Mesenchymal stem cell (in vitro differentiated cells and primary cell): ENCODE results near the gene DYNLRB1.

ENCODE experiments used
- DNase-seq: peaks from one replicate; pipeline ENCODE4 v3.0.0-alpha.2; 2013
- H2AFZ ChIP-seq: one replicate; pipeline ENCODE4 v1.6.1; 2013; ENCODE audit warnings: low read depth, mild to moderate bottlenecking, control low read depth, inconsistent platforms, low read length, moderate library complexity
- H2AK5ac ChIP-seq: 2 replicates; pipeline ENCODE4 v1.6.1; 2013; ENCODE audit warnings: low read length, moderate library complexity, mild to moderate bottlenecking, inconsistent platforms; ENCODE audit not compliant: severe bottlenecking
- H2BK120ac ChIP-seq: one replicate; pipeline ENCODE4 v1.6.1; 2013; ENCODE audit warnings: low read depth, mild to moderate bottlenecking, inconsistent platforms, low read length, moderate library complexity
- H2BK12ac ChIP-seq, 2 experiments: one replicate each; pipeline ENCODE4 v1.6.1; 2013; ENCODE audit warnings: inconsistent platforms in 2 of 2, low read length in 2 of 2, mild to moderate bottlenecking in 2 of 2, moderate library complexity in 2 of 2, control low read depth in 1 of 2
- H2BK15ac ChIP-seq: one replicate; pipeline ENCODE4 v1.6.1; 2013; ENCODE audit warnings: mild to moderate bottlenecking, low read depth, inconsistent platforms; ENCODE audit not compliant: poor library complexity, severe bottlenecking
- H2BK5ac ChIP-seq: 2 replicates; pipeline ENCODE4 v1.6.1; 2013; ENCODE audit warnings: low read depth, mild to moderate bottlenecking, low read length, control low read depth, inconsistent platforms; ENCODE audit not compliant: poor library complexity, severe bottlenecking
- H3K14ac ChIP-seq, 2 experiments: one replicate each; pipeline ENCODE4 v1.6.1; 2013; ENCODE audit warnings: inconsistent platforms in 2 of 2, low read length in 2 of 2, control low read depth in 1 of 2, mild to moderate bottlenecking in 1 of 2, moderate library complexity in 1 of 2
- H3K18ac ChIP-seq, 2 experiments: one replicate each; pipeline ENCODE4 v1.6.1; 2013; ENCODE audit warnings: inconsistent platforms in 2 of 2, low read length in 2 of 2, control low read depth in 1 of 2, low read depth in 1 of 2, mild to moderate bottlenecking in 1 of 2
- H3K23ac ChIP-seq, 2 experiments: one replicate each; pipeline ENCODE4 v1.6.1; 2013; ENCODE audit warnings: inconsistent platforms in 2 of 2, low read length in 2 of 2, mild to moderate bottlenecking in 2 of 2, moderate library complexity in 2 of 2, control low read depth in 1 of 2
- H3K27ac ChIP-seq: 2 replicates; pipeline ENCODE4 v1.5.1; 2013; ENCODE audit warnings: mild to moderate bottlenecking, moderate library complexity, low read length, control low read depth, inconsistent platforms; ENCODE audit not compliant: poor library complexity, severe bottlenecking
- H3K27me3 ChIP-seq, 2 experiments: 2 replicates each; pipeline versions ENCODE4 v1.6.1 to v1.7.0; 2013; ENCODE audit warnings: low read length in 2 of 2, mild to moderate bottlenecking in 2 of 2, moderate library complexity in 2 of 2, control low read depth in 1 of 2, inconsistent platforms in 1 of 2; ENCODE audit not compliant: control insufficient read depth in 1 of 2, insufficient read depth in 1 of 2
- H3K36me3 ChIP-seq, 2 experiments: 2 replicates each; pipeline versions ENCODE4 v1.6.1 to v1.7.0; 2013; ENCODE audit warnings: low read length in 2 of 2, control low read depth in 1 of 2, inconsistent platforms in 1 of 2, low read depth in 1 of 2, mild to moderate bottlenecking in 1 of 2; ENCODE audit not compliant: insufficient read depth in 2 of 2, control insufficient read depth in 1 of 2
- H3K4ac ChIP-seq, 2 experiments: one replicate each; pipeline ENCODE4 v1.6.1; 2013; ENCODE audit warnings: inconsistent platforms in 2 of 2, low read length in 2 of 2, mild to moderate bottlenecking in 2 of 2, moderate library complexity in 2 of 2, control low read depth in 1 of 2, low read depth in 1 of 2
- H3K4me1 ChIP-seq: 2 replicates; pipeline ENCODE4 v1.6.1; 2013; ENCODE audit warnings: low read depth, low read length, control low read depth; ENCODE audit not compliant: control insufficient read depth, insufficient read depth
- H3K4me2 ChIP-seq: 2 replicates; pipeline ENCODE4 v1.6.1; 2013; ENCODE audit warnings: low read length, mild to moderate bottlenecking, inconsistent platforms; ENCODE audit not compliant: poor library complexity, severe bottlenecking
- H3K4me3 ChIP-seq, 2 experiments: 2 replicates each; pipeline versions ENCODE4 v1.5.1 to v1.7.0; 2013; ENCODE audit warnings: low read length in 2 of 2, mild to moderate bottlenecking in 2 of 2, control low read depth in 1 of 2, low read depth in 1 of 2; ENCODE audit not compliant: insufficient read depth in 1 of 2
- H3K79me1 ChIP-seq: replicated peaks from 2 replicates; pipeline ENCODE4 v1.6.1; 2013; ENCODE audit warnings: mild to moderate bottlenecking, control low read depth, low read length, inconsistent platforms; ENCODE audit not compliant: poor library complexity, severe bottlenecking
- H3K9ac ChIP-seq: 2 replicates; pipeline ENCODE4 v1.7.0; 2013; ENCODE audit warnings: mild to moderate bottlenecking, low read length, moderate library complexity
- H3K9me3 ChIP-seq: 2 replicates; pipeline ENCODE4 v1.7.0; 2013; ENCODE audit warnings: mild to moderate bottlenecking, low read length; ENCODE audit not compliant: control insufficient read depth
- H4K8ac ChIP-seq: one replicate; pipeline ENCODE4 v1.6.1; 2013; ENCODE audit warnings: inconsistent platforms, mild to moderate bottlenecking, low read length, moderate library complexity
- H4K91ac ChIP-seq: one replicate; pipeline ENCODE4 v1.6.1; 2013; ENCODE audit warnings: mild to moderate bottlenecking, low read length, inconsistent platforms
- WGBS: methylation state at CpG from one replicate; pipeline ENCODE4 v1.1.7; 2013; ENCODE audit warnings: mixed read lengths; 5-methylcytosine and 5-hydroxymethylcytosine counted together

The DYNLRB1 gene

DNA sequence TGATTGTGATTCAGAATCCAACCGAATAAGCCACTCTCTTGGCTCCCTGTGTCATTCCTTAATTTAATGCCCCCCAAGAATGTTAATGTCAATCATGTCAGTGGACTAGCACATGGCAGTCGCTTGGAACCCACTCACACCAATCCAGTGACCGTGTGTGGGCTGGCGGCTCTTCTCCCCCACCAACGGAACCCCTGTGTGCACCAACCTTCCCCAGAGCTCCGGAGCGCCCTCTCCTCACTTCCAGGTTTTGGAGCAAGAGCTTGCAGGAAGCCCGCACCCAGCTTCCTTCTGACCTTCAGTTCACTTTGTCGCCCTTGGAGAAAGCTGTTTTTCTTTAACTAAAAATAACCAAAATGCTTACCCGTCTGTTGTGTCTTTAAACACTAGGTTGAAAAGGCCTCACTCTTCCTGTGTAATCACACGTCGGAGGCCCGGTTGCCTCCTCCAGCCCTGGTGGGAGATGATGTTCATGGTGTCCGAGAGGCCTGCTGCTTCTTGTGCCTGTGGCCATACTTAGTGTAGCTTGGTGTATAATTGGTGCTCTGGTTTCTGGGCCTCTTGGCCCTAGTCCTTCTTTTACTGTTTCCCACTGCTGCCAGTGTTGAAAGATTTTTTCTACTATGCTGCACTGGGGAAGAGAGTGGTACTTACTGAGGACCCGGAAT, 24.5 kb downstream of the DYNLRB1 start:
- Histone ChIP-seq H4K8ac (no peak overlapping the region), H3K4ac (no peak overlapping the region), H3K18ac (no peak overlapping the region), H2BK12ac (no peak overlapping the region), H3K36me3 (peaks cover 64 to 65% of the 10 kb centered on the region in 2 experiments), H2BK5ac (no peak overlapping the region), H3K79me1 (peaks cover 19% of the 10 kb centered on the region), H4K91ac (no peak overlapping the region), H3K4me3 (no peak overlapping the region), H3K4me2 (no peak overlapping the region), H3K9me3 (no peaks in the 10 kb centered on the region), H3K27ac (no peak overlapping the region), H2AFZ (no peak overlapping the region), H3K27me3 (no peaks in the 10 kb centered on the region), H3K9ac (no peak overlapping the region), H2AK5ac (no peak overlapping the region), H3K14ac (no peak overlapping the region), H2BK15ac (no peak overlapping the region), H3K23ac (no peak overlapping the region), H3K4me1 (peaks cover 3% of the 10 kb centered on the region), H2BK120ac (no peak overlapping the region)
- no peak for DNase-seq
- WGBS, result 97% methylated on average over 15 of the region's 15 CpGs

GRCh38 chr20:34541264-34541901, 25.2 kb downstream of the DYNLRB1 start:
- H2AFZ ChIP-seq, result no peak overlapping the region
- H2AK5ac ChIP-seq, result no peak overlapping the region
- no peak overlapping the region for H3K4me2 ChIP-seq
- no peaks in the 10 kb centered on the region for H3K27me3 ChIP-seq
- H3K9ac ChIP-seq, result no peak overlapping the region
- no peak overlapping the region for H3K4ac ChIP-seq
- no peak overlapping the region for H2BK15ac ChIP-seq
- H2BK120ac ChIP-seq, result no peak overlapping the region
- no peak overlapping the region for H2BK12ac ChIP-seq
- no peak overlapping the region for H4K8ac ChIP-seq
- no peak overlapping the region for H3K27ac ChIP-seq
- peaks cover 59% of the 10 kb centered on the region in 2 experiments for H3K36me3 ChIP-seq
- no peaks in the 10 kb centered on the region for H3K9me3 ChIP-seq
- H3K14ac ChIP-seq, result no peak overlapping the region
- H4K91ac ChIP-seq, result no peak overlapping the region
- no peak overlapping the region for H2BK5ac ChIP-seq
- peaks cover 19% of the 10 kb centered on the region for H3K79me1 ChIP-seq
- DNase-seq, result no peak
- no peak overlapping the region for H3K18ac ChIP-seq
- H3K4me1 ChIP-seq, result peaks cover 3% of the 10 kb centered on the region
- H3K4me3 ChIP-seq, result no peak overlapping the region
- 95% methylated on average over 8 of the region's 13 CpGs for WGBS
- H3K23ac ChIP-seq, result no peak overlapping the region

DNA sequence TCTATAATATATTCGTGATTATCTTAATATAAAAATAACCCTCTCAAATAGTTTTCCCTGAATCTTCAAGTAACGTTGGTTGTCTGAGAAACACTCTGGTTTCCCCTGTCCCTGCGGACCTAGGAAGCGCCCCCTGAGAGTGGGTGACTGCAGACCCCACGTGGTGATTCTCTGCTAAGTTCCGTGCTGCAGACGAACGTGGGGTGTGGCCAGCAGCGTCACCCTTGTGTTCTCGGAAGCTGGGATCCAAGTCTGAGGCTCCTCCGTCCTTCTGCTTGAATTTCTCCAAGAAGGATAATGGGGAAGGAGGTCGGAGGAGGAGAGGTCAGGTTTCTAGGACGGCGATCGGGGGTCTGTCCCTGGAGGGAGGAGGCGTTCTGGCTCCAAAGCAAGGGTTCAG, 25.7 kb downstream of the DYNLRB1 start:
- H2BK120ac ChIP-seq, result no peak overlapping the region
- H2AK5ac ChIP-seq, result no peak overlapping the region
- H3K4ac ChIP-seq, result no peak overlapping the region
- H3K9ac ChIP-seq, result no peak overlapping the region
- H3K27ac ChIP-seq, result no peak overlapping the region
- no peak overlapping the region for H2AFZ ChIP-seq
- H4K91ac ChIP-seq, result no peak overlapping the region
- no peak for DNase-seq
- no peak overlapping the region for H4K8ac ChIP-seq
- H2BK5ac ChIP-seq, result no peak overlapping the region
- no peak overlapping the region for H3K4me2 ChIP-seq
- H3K4me1 ChIP-seq, result peaks cover 3% of the 10 kb centered on the region
- H3K79me1 ChIP-seq, result peaks cover 16% of the 10 kb centered on the region
- peaks cover 54 to 55% of the 10 kb centered on the region in 2 experiments for H3K36me3 ChIP-seq
- no peak overlapping the region for H2BK12ac ChIP-seq
- H3K27me3 ChIP-seq, result no peaks in the 10 kb centered on the region
- no peaks in the 10 kb centered on the region for H3K9me3 ChIP-seq
- H3K23ac ChIP-seq, result no peak overlapping the region
- no peak overlapping the region for H2BK15ac ChIP-seq
- no peak overlapping the region for H3K18ac ChIP-seq
- no peak overlapping the region for H3K4me3 ChIP-seq
- WGBS, result 97% methylated on average over 16 of the region's 16 CpGs
- no peak overlapping the region for H3K14ac ChIP-seq

- no peak overlapping the region for H3K14ac ChIP-seq
- H2BK120ac ChIP-seq, result no peak overlapping the region
- no peak overlapping the region for H2BK5ac ChIP-seq
- 97% methylated on average over 6 of the region's 6 CpGs for WGBS
- no peak overlapping the region for H3K4ac ChIP-seq
- no peaks in the 10 kb centered on the region for H3K9me3 ChIP-seq
- H2BK15ac ChIP-seq, result no peak overlapping the region
- no peak overlapping the region for H3K18ac ChIP-seq
- no peak overlapping the region for H3K4me2 ChIP-seq
- no peak overlapping the region for H3K23ac ChIP-seq
- no peak overlapping the region for H3K9ac ChIP-seq
- no peak overlapping the region for H2BK12ac ChIP-seq
- no peak overlapping the region for H2AFZ ChIP-seq
- no peak overlapping the region for H3K4me3 ChIP-seq
- H3K36me3 ChIP-seq, result peaks cover 49 to 50% of the 10 kb centered on the region in 2 experiments
- no peak overlapping the region for H3K27ac ChIP-seq
- no peak overlapping the region for H2AK5ac ChIP-seq
- no peak for DNase-seq
- H4K91ac ChIP-seq, result no peak overlapping the region
- H3K79me1 ChIP-seq, result peaks cover 13% of the 10 kb centered on the region
- no peaks in the 10 kb centered on the region for H3K27me3 ChIP-seq
- H4K8ac ChIP-seq, result no peak overlapping the region
- H3K4me1 ChIP-seq, result peaks cover 3% of the 10 kb centered on the region
These were observed 26.2 kb downstream of the DYNLRB1 start for GRCh38 chr20:34542439-34542838.
